Esophagus squamous epithelium (tissue), 5 donors: ENCODE results near the gene IAH1. TPM values are rescaled to one million over a fixed set of nuclear protein-coding genes. Genes with fewer than 3 reads are reported as not detected.

Experiments used
- DNase-seq: peaks from one replicate; lab custom pipeline; 2025; lab: John Stamatoyannopoulos, UW
- H3K27ac ChIP-seq, 4 donors: fragments of 200-600 bp; sonication (generic); one replicate each; pipeline ENCODE4 v1.5.1; 2016 to 2019; ENCODE audit warnings: mild to moderate bottlenecking in 1 of 4
- H3K27me3 ChIP-seq, 4 donors: fragments of 200-600 bp; sonication (generic); 1 replicate in 3 of 4; 2 replicates in 1 of 4; pipeline versions ENCODE4 v1.5.1 to v1.6.0; 2017 to 2021; ENCODE audit warnings: antibody characterized with exemption in 1 of 4
- H3K36me3 ChIP-seq, 3 donors: fragments of 200-600 bp; sonication (generic); one replicate each; pipeline ENCODE4 v1.5.1; 2016 to 2019
- H3K4me1 ChIP-seq, 3 donors: fragments of 200-600 bp; sonication (generic); one replicate each; pipeline ENCODE4 v1.5.1; 2017 to 2019
- H3K4me3 ChIP-seq, 4 donors: fragments of 200-600 bp; sonication (generic); 1 replicate in 3 of 4; 2 replicates in 1 of 4; pipeline ENCODE4 v1.5.1; 2016 to 2019; ENCODE audit warnings: mild to moderate bottlenecking in 2 of 4, moderate library complexity in 1 of 4
- H3K9me3 ChIP-seq, 3 donors: fragments of 200-600 bp; sonication (generic); one replicate each; pipeline ENCODE4 v1.5.1; 2016 to 2019
- CTCF ChIP-seq, 6 experiments: fragments of 450-650 bp in 4 of 6; fragments of 200-600 bp in 2 of 6; sonication (generic) in 2 of 6; IDR thresholded peaks; one replicate each; pipeline ENCODE4 v1.5.1; 2016 to 2019; ENCODE audit warnings: antibody characterized with exemption in 6 of 6, mild to moderate bottlenecking in 4 of 6, moderate library complexity in 4 of 6
- POLR2A ChIP-seq, 4 donors: fragments of 450-650 bp; IDR thresholded peaks; one replicate each; pipeline ENCODE4 v1.6.1; 2017; ENCODE audit warnings: antibody characterized with exemption in 4 of 4, mild to moderate bottlenecking in 4 of 4, moderate library complexity in 3 of 4
- WGBS, 2 donors: methylation state at CpG; one replicate each; pipeline ENCODE4 v1.1.5; 2018; 5-methylcytosine and 5-hydroxymethylcytosine counted together
- intact Hi-C: fragments of 100-400 bp; cut with DNase I; formaldehyde crosslinking; loops from one replicate; pipeline ENCODE4 v1.15.0; 2022
- total RNA-seq, 4 donors: library from RNA; depleted of rRNA; stranded (reverse); fragments of >200 nt; gene quantifications; one replicate each; pipeline ENCODE4 v1.1.0, GENCODE V29; 2016
- donor health status: DM: yes; HTN: yes; CAD: no.

Gene IAH1
- total RNA-seq, 4 donors from 2014 or later: 6.0 to 47.9 (median 25.2) TPM

- intact Hi-C loops: no loop called here
- DNase-seq: no peak
- peaks cover 0 to 99% (median 24%) of the 10 kb centered on the region in 3 donors for H3K36me3 ChIP-seq
- WGBS, 2 donors: 95 to 100% methylated on average over 1 of the region's 1 CpG
- no peaks in the 10 kb centered on the region for H3K27me3 ChIP-seq
- no peak overlapping the region for H3K4me3 ChIP-seq
- H3K4me1 ChIP-seq: no peaks in the 10 kb centered on the region
- no peaks in the 10 kb centered on the region for H3K9me3 ChIP-seq
- TF ChIP-seq CTCF (IDR thresholded peaks at IDR 0.05): no peak
- H3K27ac ChIP-seq: peak overlapping the region in 1 of 4 donors; percentile 22
Observed at GRCh38 chr2:9439536-9439935, 34.8 kb upstream of the IAH1 start.

- H3K27me3 ChIP-seq: no peaks in the 10 kb centered on the region
- peak overlapping the region in 1 of 4 donors; percentile 22 for H3K27ac ChIP-seq
- intact Hi-C loops: no loop called here
- DNase-seq: no peak
- no peak overlapping the region for H3K4me3 ChIP-seq
- no peaks in the 10 kb centered on the region for H3K4me1 ChIP-seq
- H3K9me3 ChIP-seq: no peaks in the 10 kb centered on the region
- 70 to 93% methylated on average over 1 of the region's 1 CpG for WGBS, 2 donors
- H3K36me3 ChIP-seq: peaks cover 0 to 99% (median 24%) of the 10 kb centered on the region in 3 donors
- no peak for TF ChIP-seq POLR2A (IDR thresholded peaks at IDR 0.05)
- no peak for TF ChIP-seq CTCF (IDR thresholded peaks at IDR 0.05)
Observed at GRCh38 chr2:9440058-9440727, 34.2 kb upstream of the IAH1 start.

GRCh38 chr2:9441556-9441955 lies 32.8 kb upstream of the IAH1 start:
- H3K4me1 ChIP-seq: no peaks in the 10 kb centered on the region
- peaks cover 0 to 99% (median 31%) of the 10 kb centered on the region in 3 donors for H3K36me3 ChIP-seq
- intact Hi-C loops: no loop called here
- no peak overlapping the region for H3K4me3 ChIP-seq
- no peaks in the 10 kb centered on the region for H3K27me3 ChIP-seq
- H3K27ac ChIP-seq: no peak overlapping the region
- no peak for TF ChIP-seq POLR2A (IDR thresholded peaks at IDR 0.05)
- no peak for TF ChIP-seq CTCF (IDR thresholded peaks at IDR 0.05)
- no peak for DNase-seq
- no peaks in the 10 kb centered on the region for H3K9me3 ChIP-seq
- 48 to 58% methylated on average over 3 of the region's 3 CpGs for WGBS, 2 donors

- Histone ChIP-seq H3K36me3 (peaks cover 0 to 99% (median 31%) of the 10 kb centered on the region in 3 donors), H3K4me3 (no peak overlapping the region), H3K9me3 (no peaks in the 10 kb centered on the region), H3K27me3 (no peaks in the 10 kb centered on the region), H3K4me1 (no peaks in the 10 kb centered on the region), H3K27ac (no peak overlapping the region)
- intact Hi-C loops: no loop called here
- WGBS, 2 donors: 85 to 91% methylated on average over 5 of the region's 5 CpGs
- TF ChIP-seq POLR2A (IDR thresholded peaks at IDR 0.05) (no peak), CTCF (IDR thresholded peaks at IDR 0.05) (no peak)
- no peak for DNase-seq
Observed at GRCh38 chr2:9443526-9443925, 30.8 kb upstream of the IAH1 start.

GRCh38 chr2:9445089-9445488 lies 29.3 kb upstream of the IAH1 start:
- H3K4me1 ChIP-seq: no peaks in the 10 kb centered on the region
- H3K27me3 ChIP-seq: no peaks in the 10 kb centered on the region
- H3K4me3 ChIP-seq: no peak overlapping the region
- WGBS, 2 donors: 67 to 76% methylated on average over 7 of the region's 7 CpGs
- no peak overlapping the region for H3K27ac ChIP-seq
- TF ChIP-seq POLR2A (IDR thresholded peaks at IDR 0.05): no peak
- TF ChIP-seq CTCF (IDR thresholded peaks at IDR 0.05): no peak
- no peaks in the 10 kb centered on the region for H3K9me3 ChIP-seq
- DNase-seq: no peak
- peaks cover 0 to 100% (median 31%) of the 10 kb centered on the region in 3 donors for H3K36me3 ChIP-seq
- intact Hi-C loops: no loop called here
